ENCODE results near the gene CAMKMT.
"Not testable (repeated sequence)": the region's sequence is repeated elsewhere in the genome, so short reads cannot be mapped to it uniquely, and the experiment has no call there.

The CAMKMT gene

DNA sequence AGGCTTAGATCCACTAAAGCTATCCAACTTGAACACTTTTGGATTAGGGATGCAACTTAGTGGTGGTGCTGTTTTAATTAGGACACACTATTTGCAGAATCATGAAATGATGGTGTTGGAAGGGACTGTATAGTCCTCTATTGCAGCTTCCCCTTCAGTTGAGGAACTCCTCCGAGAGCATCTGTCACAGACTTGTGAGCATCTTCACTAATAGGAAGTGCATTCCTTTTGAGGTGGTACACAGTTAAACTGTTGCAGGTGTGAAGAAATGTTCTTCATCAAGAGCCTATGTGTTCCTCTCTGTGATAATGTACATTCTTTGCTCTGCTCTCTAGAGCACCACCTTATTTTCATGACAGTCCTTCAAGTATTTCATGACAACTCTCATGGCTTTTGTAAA lies 197.4 kb downstream of the CAMKMT start:
- no peak for DNase-seq

DNA sequence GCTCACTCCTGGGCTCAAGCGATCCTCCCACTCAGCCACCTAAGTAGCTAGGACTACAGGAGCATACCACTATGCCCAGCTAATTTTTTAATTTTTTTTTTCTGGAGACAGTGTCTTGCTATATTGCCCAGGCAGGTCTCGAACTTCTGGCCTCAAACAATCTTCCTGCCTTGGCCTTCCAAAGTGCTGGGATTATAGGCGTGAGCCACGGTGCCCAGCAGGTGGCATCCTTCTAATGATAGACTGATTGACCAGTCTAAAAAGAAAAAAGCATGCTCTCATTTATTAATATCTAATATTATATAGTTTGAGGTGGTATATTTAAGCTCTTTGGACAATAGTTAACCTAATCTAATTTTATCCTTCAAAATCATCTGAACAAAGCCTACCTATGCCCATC lies 198.6 kb downstream of the CAMKMT start:
- no peak for DNase-seq

DNA sequence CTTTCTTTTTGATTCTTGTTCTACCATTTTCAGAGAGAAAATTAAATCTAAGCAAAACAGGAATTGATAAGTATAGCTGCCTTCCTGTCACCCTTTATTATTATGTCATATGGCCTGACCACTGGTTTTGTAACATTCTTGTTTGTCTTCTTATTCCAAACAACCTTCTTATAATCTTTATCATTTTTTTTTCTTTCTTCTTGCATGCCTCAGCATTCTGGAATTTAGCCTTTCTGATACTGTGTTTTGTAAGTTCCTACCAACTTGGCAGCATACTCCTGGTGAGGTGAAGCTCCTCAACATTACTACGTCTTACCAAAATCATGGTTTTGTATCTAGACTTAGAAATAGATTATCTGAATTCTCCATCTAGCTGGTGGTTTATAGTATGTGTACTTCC lies 199.2 kb downstream of the CAMKMT start:
- no peak for DNase-seq

- DNase-seq, result no peak
These were observed 201.0 kb downstream of the CAMKMT start for GRCh38 chr2:44562737-44563136.

DNA sequence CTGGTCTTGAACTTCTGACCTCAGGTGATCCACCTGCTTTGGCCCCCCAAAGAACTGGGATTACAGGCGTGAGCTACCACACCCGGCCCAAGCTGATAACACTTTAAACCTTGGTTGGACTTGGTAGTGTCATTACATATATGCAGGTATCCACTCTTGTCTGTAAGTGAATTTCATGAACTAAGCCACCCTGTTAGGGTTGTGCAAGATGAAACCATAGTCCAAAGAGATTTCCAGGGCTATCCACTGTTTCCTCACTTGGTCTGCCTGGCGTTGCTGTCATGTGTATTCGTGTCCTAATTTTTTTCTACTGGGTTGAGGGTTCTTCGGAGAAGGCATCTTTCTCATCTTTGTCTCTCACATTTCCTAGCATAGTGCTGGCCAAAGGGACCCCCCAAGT lies 203.0 kb downstream of the CAMKMT start:
- DNase-seq, result no peak

- no peak for DNase-seq
These were observed 204.3 kb downstream of the CAMKMT start for GRCh38 chr2:44566059-44566458.

DNA sequence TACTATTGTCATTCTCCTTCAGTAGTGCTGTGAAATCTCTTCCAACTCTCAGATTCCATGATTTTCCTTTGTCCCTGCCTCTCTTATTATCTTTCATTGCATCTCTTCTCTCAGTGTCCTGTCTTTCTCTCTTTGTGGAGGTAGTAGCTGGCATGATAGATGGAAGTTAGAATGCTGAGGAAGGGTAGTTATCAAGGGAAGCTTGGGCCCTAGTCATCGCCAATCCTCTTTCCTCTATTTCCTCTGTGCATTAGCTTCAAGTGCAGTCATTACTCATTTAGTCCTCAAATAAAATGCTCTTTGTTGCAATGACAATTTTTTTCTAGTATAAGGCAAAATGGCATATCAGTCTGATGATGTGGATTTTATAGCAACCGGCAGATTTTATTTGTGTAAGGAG lies 207.7 kb downstream of the CAMKMT start:
- DNase-seq, result no peak

- DNase-seq, result no peak
These were observed 208.5 kb downstream of the CAMKMT start for GRCh38 chr2:44570271-44570670.

GRCh38 chr2:44570777-44571176 lies 209.0 kb downstream of the CAMKMT start:
- no peak for DNase-seq

GRCh38 chr2:44572196-44572900 lies 210.6 kb downstream of the CAMKMT start:
- no peak for DNase-seq

GRCh38 chr2:44573996-44574395 lies 212.2 kb downstream of the CAMKMT start:
- no peak for DNase-seq

GRCh38 chr2:44578471-44579093 lies 216.8 kb downstream of the CAMKMT start:
- no peak for DNase-seq

DNA sequence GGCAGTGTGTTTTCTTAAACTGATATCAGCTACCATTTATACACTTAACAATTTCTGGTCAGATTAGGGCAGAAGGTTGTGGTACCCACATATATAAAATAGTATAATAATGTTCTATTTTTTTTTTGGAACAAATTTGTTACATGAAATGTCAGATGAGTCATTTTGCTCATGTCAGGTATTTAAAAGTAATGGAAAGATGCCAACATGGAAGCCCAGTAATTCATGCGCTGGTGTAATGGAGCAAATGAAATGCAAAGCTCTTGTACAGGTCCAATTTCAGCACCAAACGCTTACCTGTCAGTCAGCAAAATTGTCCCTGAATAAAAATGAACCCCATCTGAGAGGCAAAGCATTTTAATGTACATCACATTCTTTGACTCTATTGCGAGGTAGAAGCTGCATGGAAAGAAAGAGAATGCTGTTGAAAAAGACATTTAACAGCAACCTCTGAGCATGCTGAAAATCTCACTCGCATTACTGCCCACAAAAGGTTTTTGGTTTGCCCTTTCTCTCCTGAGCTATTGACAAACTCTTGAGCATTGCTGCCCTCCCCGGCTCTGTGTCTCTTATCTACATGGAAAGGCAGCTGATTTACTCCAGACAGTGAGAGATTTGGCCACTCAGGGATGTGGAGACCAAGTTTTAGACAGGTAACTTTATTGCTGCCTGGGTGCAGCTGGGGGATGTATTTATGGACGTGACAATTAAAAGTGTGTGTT lies 217.5 kb downstream of the CAMKMT start:
- no peak for DNase-seq

DNA sequence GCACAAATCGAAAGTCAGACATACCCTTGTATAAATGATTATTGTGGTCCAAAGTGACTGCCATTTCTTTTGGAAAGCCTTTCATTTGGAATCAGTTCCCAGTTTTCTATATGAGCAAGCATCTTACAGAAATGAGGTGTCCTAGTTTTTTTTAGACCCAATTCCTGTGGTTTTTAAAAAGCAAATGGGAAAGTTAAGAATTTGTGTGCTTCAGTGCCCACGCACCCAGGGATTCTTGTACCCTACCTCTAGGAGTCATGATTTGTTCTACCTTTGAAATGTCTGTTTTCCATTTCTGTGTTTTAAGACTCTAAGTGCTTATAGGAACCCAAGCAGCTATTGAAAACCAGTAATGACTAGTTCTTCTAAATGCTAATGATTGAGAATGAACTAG lies 218.1 kb downstream of the CAMKMT start:
- no peak for DNase-seq

GRCh38 chr2:44580875-44581515 lies 219.2 kb downstream of the CAMKMT start:
- DNase-seq, result no peak

GRCh38 chr2:44582363-44583008 lies 220.7 kb downstream of the CAMKMT start:
- no peak for DNase-seq

DNA sequence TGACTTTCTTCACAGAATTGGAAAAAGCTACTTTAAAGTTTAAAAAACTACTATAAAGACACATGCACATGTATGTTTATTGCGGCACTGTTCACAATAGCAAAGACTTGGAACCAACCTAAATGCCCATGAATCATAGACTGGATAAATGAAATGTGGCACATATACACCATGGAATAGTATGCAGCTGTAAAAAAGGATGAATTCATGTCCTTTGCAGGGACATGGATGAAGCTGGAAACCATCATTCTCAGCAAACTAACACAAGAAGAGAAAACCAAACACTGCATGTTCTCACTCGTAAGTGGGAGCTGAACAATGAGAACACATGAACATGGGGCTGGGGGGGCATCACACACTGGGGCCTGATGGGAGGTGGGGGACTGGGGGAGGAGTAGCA lies 233.9 kb downstream of the CAMKMT start:
- not testable (repeated sequence) for DNase-seq

DNA sequence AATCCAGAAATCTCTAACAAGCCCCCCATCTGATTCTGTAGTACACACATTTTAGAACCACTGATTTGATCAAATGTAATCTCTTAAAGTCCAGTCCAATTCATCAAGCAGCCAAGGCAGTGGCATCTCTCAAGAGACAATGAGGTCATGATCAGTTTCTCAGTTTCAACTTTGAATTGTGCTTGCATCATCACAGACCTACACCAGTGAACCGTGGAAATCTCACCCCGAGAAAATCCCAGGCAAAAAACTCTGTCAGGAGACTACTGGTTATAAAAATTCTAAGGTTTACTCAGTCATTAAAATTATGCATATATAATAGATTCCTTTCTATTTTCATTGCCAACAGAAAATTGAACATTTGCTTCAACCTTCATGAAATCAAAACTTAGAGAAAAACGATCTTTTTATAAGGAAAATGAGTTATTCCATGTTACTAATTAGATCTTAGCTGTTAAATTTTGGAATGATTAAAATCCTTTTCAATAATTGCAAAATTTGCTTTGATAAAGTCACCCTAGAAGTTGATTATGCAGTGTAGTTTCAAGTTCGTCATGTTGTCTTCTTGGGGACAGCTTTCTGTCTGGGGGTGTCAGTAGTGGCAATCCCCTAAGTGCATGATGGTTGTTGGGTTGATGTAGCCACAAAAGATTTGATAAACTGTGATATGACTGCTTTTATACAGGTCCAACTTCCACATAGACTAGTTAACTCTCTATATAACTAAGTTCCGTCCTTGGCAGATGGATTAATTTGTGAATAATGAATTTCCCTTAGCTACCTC lies 235.0 kb downstream of the CAMKMT start:
- no peak for DNase-seq

DNA sequence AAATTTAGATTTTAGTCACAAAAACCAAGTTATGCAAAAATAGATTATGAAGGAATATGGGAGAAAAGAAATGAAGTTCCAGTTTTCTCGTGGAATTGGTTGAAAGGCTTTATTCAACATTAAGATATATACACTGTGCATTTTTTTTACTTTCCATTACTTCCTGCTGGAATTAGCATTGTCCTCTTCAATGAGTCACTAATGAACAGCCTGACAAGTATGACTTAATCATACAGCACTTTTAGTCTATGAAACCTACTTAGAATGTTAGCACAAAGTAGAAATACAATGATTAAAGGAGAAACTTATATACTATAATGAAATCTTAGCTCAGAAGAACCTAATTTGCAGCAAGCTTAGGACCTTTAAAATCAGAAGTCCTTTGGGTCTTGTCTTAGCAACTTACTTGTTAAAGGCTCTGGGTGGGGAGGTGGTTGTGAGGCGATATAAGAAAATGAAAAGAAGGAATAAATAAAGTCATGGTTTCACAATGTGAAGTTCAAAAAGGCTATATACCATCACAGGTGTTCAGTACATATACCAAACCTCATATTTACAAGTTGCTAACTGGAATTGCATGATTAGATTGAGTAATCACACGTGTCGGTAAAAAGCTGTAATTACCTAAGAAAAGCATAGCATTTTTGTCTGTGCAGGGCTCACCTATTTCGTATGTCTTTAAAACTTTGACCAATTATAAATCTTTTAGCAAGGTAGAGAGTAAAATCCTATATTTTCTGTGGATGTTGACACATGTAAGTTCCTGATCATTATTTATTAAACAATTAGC lies 236.8 kb downstream of the CAMKMT start:
- no peak for DNase-seq

DNA sequence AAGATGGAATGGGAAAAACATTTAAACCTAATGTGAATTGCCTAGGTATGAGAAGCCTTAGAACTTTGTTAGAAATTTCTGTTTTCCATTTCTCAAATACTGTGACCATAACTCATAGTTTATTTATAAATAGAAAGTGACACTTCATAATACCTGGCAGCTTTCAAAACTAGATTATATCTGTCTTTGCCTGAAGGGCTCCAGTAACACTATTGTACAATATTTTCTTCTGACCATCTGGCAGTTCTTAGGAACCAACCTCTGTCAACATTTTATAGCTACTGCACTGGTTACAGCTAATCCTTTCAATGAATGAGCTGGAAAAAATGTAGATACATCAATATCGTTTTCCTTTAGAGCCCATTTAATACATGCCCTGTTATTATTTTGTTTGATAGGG lies 237.4 kb downstream of the CAMKMT start:
- DNase-seq, result no peak

- DNase-seq, result no peak
These were observed 240.7 kb downstream of the CAMKMT start for GRCh38 chr2:44602446-44602845.

DNA sequence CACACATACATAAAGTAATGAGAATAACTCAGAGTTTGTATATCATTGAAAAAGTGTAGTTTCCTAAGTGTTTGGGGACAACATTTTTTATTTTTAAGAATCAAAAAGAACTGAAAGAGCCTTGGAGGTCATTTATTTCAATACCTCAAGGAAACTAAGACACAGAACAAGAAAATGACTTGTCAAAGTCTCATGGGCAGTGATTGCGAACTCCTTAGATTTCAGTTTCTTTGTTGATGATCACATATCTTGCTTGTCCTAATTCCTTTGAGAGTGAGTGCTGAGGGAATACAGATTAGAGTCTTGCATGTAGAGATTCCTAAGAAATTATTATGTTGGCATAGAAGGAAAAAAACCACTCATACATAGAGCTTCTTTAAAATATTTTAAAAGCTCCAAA lies 243.8 kb downstream of the CAMKMT start:
- no peak for DNase-seq
